ENCODE data around the gene C10orf53.

Gene C10orf53

GRCh38 chr10:49653273-49653929 lies 26.1 kb upstream of the C10orf53 start:
- H3K4me1 ChIP-seq (ENCODE audit: control insufficient read depth in 1 of 2, insufficient read depth in 2 of 2, low read length in 2 of 2): peaks cover 0 to 12% of the 10 kb centered on the region in 2 donors
- no peak overlapping the region for H3K4me3 ChIP-seq (ENCODE audit: low read depth in 1 of 2, low read length in 2 of 2)
- H3K9ac ChIP-seq (ENCODE audit: low read depth in 1 of 2, low read length in 2 of 2): no peak overlapping the region
- H3K27me3 ChIP-seq (ENCODE audit: control insufficient read depth in 1 of 2, insufficient read depth in 2 of 2, low read length in 2 of 2): no peaks in the 10 kb centered on the region
- no peaks in the 10 kb centered on the region for H3K36me3 ChIP-seq (ENCODE audit: control insufficient read depth in 1 of 2, insufficient read depth in 2 of 2, low read length in 2 of 2)
- no peak overlapping the region for H3K27ac ChIP-seq (ENCODE audit: low read depth, low read length)
- H3K9me3 ChIP-seq (ENCODE audit: control insufficient read depth in 1 of 2, low read length in 2 of 2): no peaks in the 10 kb centered on the region

- no peak overlapping the region for H3K4me3 ChIP-seq (ENCODE audit: low read depth in 1 of 2, low read length in 2 of 2)
- peaks cover 0 to 12% of the 10 kb centered on the region in 2 donors for H3K4me1 ChIP-seq (ENCODE audit: control insufficient read depth in 1 of 2, insufficient read depth in 2 of 2, low read length in 2 of 2)
- H3K27ac ChIP-seq (ENCODE audit: low read depth, low read length): no peak overlapping the region
- H3K9me3 ChIP-seq (ENCODE audit: control insufficient read depth in 1 of 2, low read length in 2 of 2): peaks cover 0 to 2% of the 10 kb centered on the region in 2 donors
- no peaks in the 10 kb centered on the region for H3K27me3 ChIP-seq (ENCODE audit: control insufficient read depth in 1 of 2, insufficient read depth in 2 of 2, low read length in 2 of 2)
- H3K36me3 ChIP-seq (ENCODE audit: control insufficient read depth in 1 of 2, insufficient read depth in 2 of 2, low read length in 2 of 2): no peaks in the 10 kb centered on the region
- H3K9ac ChIP-seq (ENCODE audit: low read depth in 1 of 2, low read length in 2 of 2): no peak overlapping the region
Observed at GRCh38 chr10:49654036-49654693, 25.3 kb upstream of the C10orf53 start.

- Histone ChIP-seq H3K36me3 (ENCODE audit: control insufficient read depth in 1 of 2, insufficient read depth in 2 of 2, low read length in 2 of 2) (no peaks in the 10 kb centered on the region), H3K9me3 (ENCODE audit: control insufficient read depth in 1 of 2, low read length in 2 of 2) (peaks cover 0 to 5% of the 10 kb centered on the region in 2 donors), H3K9ac (ENCODE audit: low read depth in 1 of 2, low read length in 2 of 2) (no peak overlapping the region), H3K4me1 (ENCODE audit: control insufficient read depth in 1 of 2, insufficient read depth in 2 of 2, low read length in 2 of 2) (peaks cover 0 to 12% of the 10 kb centered on the region in 2 donors), H3K27ac (ENCODE audit: low read depth, low read length) (no peak overlapping the region), H3K4me3 (ENCODE audit: low read depth in 1 of 2, low read length in 2 of 2) (no peak overlapping the region), H3K27me3 (ENCODE audit: control insufficient read depth in 1 of 2, insufficient read depth in 2 of 2, low read length in 2 of 2) (no peaks in the 10 kb centered on the region)
Observed at GRCh38 chr10:49655099-49655498, 24.4 kb upstream of the C10orf53 start.

GRCh38 chr10:49656845-49657493 lies 22.5 kb upstream of the C10orf53 start:
- Histone ChIP-seq H3K4me1 (ENCODE audit: control insufficient read depth in 1 of 2, insufficient read depth in 2 of 2, low read length in 2 of 2) (peaks cover 0 to 12% of the 10 kb centered on the region in 2 donors), H3K27ac (ENCODE audit: low read depth, low read length) (no peak overlapping the region), H3K9me3 (ENCODE audit: control insufficient read depth in 1 of 2, low read length in 2 of 2) (peaks cover 0 to 5% of the 10 kb centered on the region in 2 donors), H3K36me3 (ENCODE audit: control insufficient read depth in 1 of 2, insufficient read depth in 2 of 2, low read length in 2 of 2) (no peaks in the 10 kb centered on the region), H3K9ac (ENCODE audit: low read depth in 1 of 2, low read length in 2 of 2) (no peak overlapping the region), H3K27me3 (ENCODE audit: control insufficient read depth in 1 of 2, insufficient read depth in 2 of 2, low read length in 2 of 2) (no peaks in the 10 kb centered on the region), H3K4me3 (ENCODE audit: low read depth in 1 of 2, low read length in 2 of 2) (no peak overlapping the region)

- peaks cover 0 to 8% of the 10 kb centered on the region in 2 donors for H3K4me1 ChIP-seq (ENCODE audit: control insufficient read depth in 1 of 2, insufficient read depth in 2 of 2, low read length in 2 of 2)
- no peaks in the 10 kb centered on the region for H3K27me3 ChIP-seq (ENCODE audit: control insufficient read depth in 1 of 2, insufficient read depth in 2 of 2, low read length in 2 of 2)
- H3K36me3 ChIP-seq (ENCODE audit: control insufficient read depth in 1 of 2, insufficient read depth in 2 of 2, low read length in 2 of 2): no peaks in the 10 kb centered on the region
- no peak overlapping the region for H3K9ac ChIP-seq (ENCODE audit: low read depth in 1 of 2, low read length in 2 of 2)
- no peak overlapping the region for H3K4me3 ChIP-seq (ENCODE audit: low read depth in 1 of 2, low read length in 2 of 2)
- H3K9me3 ChIP-seq (ENCODE audit: control insufficient read depth in 1 of 2, low read length in 2 of 2): peaks cover 0 to 5% of the 10 kb centered on the region in 2 donors
- no peak overlapping the region for H3K27ac ChIP-seq (ENCODE audit: low read depth, low read length)
Observed at GRCh38 chr10:49657606-49658005, 21.8 kb upstream of the C10orf53 start.

GRCh38 chr10:49661140-49661856 lies 18.2 kb upstream of the C10orf53 start:
- Histone ChIP-seq H3K4me3 (ENCODE audit: low read depth in 1 of 2, low read length in 2 of 2) (no peak overlapping the region), H3K27ac (ENCODE audit: low read depth, low read length) (no peak overlapping the region), H3K27me3 (ENCODE audit: control insufficient read depth in 1 of 2, insufficient read depth in 2 of 2, low read length in 2 of 2) (no peaks in the 10 kb centered on the region), H3K9ac (ENCODE audit: low read depth in 1 of 2, low read length in 2 of 2) (no peak overlapping the region), H3K9me3 (ENCODE audit: control insufficient read depth in 1 of 2, low read length in 2 of 2) (peaks cover 0 to 5% of the 10 kb centered on the region in 2 donors), H3K4me1 (ENCODE audit: control insufficient read depth in 1 of 2, insufficient read depth in 2 of 2, low read length in 2 of 2) (no peaks in the 10 kb centered on the region), H3K36me3 (ENCODE audit: control insufficient read depth in 1 of 2, insufficient read depth in 2 of 2, low read length in 2 of 2) (no peaks in the 10 kb centered on the region)

GRCh38 chr10:49662169-49662830 lies 17.2 kb upstream of the C10orf53 start:
- Histone ChIP-seq H3K9me3 (ENCODE audit: control insufficient read depth in 1 of 2, low read length in 2 of 2) (peaks cover 0 to 5% of the 10 kb centered on the region in 2 donors), H3K4me1 (ENCODE audit: control insufficient read depth in 1 of 2, insufficient read depth in 2 of 2, low read length in 2 of 2) (no peaks in the 10 kb centered on the region), H3K36me3 (ENCODE audit: control insufficient read depth in 1 of 2, insufficient read depth in 2 of 2, low read length in 2 of 2) (no peaks in the 10 kb centered on the region), H3K27me3 (ENCODE audit: control insufficient read depth in 1 of 2, insufficient read depth in 2 of 2, low read length in 2 of 2) (no peaks in the 10 kb centered on the region), H3K9ac (ENCODE audit: low read depth in 1 of 2, low read length in 2 of 2) (no peak overlapping the region), H3K4me3 (ENCODE audit: low read depth in 1 of 2, low read length in 2 of 2) (no peak overlapping the region), H3K27ac (ENCODE audit: low read depth, low read length) (no peak overlapping the region)

GRCh38 chr10:49663596-49663995 lies 15.9 kb upstream of the C10orf53 start:
- no peak overlapping the region for H3K27ac ChIP-seq (ENCODE audit: low read depth, low read length)
- H3K36me3 ChIP-seq (ENCODE audit: control insufficient read depth in 1 of 2, insufficient read depth in 2 of 2, low read length in 2 of 2): no peaks in the 10 kb centered on the region

GRCh38 chr10:49664006-49664841 lies 15.2 kb upstream of the C10orf53 start:
- no peak overlapping the region for H3K9ac ChIP-seq (ENCODE audit: low read depth in 1 of 2, low read length in 2 of 2)
- H3K4me3 ChIP-seq (ENCODE audit: low read depth in 1 of 2, low read length in 2 of 2): no peak overlapping the region
- no peaks in the 10 kb centered on the region for H3K4me1 ChIP-seq (ENCODE audit: control insufficient read depth in 1 of 2, insufficient read depth in 2 of 2, low read length in 2 of 2)
- H3K27me3 ChIP-seq (ENCODE audit: control insufficient read depth in 1 of 2, insufficient read depth in 2 of 2, low read length in 2 of 2): no peaks in the 10 kb centered on the region
- no peak overlapping the region for H3K27ac ChIP-seq (ENCODE audit: low read depth, low read length)
- H3K9me3 ChIP-seq (ENCODE audit: control insufficient read depth in 1 of 2, low read length in 2 of 2): peaks cover 0 to 2% of the 10 kb centered on the region in 2 donors
- H3K36me3 ChIP-seq (ENCODE audit: control insufficient read depth in 1 of 2, insufficient read depth in 2 of 2, low read length in 2 of 2): no peaks in the 10 kb centered on the region

More at GRCh38 chr10:49663596-49663995, 15.9 kb upstream of the C10orf53 start:
- Histone ChIP-seq H3K9ac (ENCODE audit: low read depth in 1 of 2, low read length in 2 of 2) (no peak overlapping the region), H3K4me3 (ENCODE audit: low read depth in 1 of 2, low read length in 2 of 2) (no peak overlapping the region), H3K27me3 (ENCODE audit: control insufficient read depth in 1 of 2, insufficient read depth in 2 of 2, low read length in 2 of 2) (no peaks in the 10 kb centered on the region), H3K4me1 (ENCODE audit: control insufficient read depth in 1 of 2, insufficient read depth in 2 of 2, low read length in 2 of 2) (no peaks in the 10 kb centered on the region), H3K9me3 (ENCODE audit: control insufficient read depth in 1 of 2, low read length in 2 of 2) (peaks cover 0 to 5% of the 10 kb centered on the region in 2 donors)
